Stimulated activated CD8-positive, alpha-beta memory T cell treated with anti-CD3 and anti-CD28 coated beads, Interleukin-15, amount 100 ng/mL, for 48 hours (primary cell): ENCODE measurements around the gene CFAP119.
"Not testable (repeated sequence)": the region's sequence is repeated elsewhere in the genome, so short reads cannot be mapped to it uniquely, and the experiment has no call there.

Experiments used
- DNase-seq, 2 donors: peaks; one replicate each; pipeline ENCODE4 v3.0.0-alpha.2; 2020; ENCODE audit warnings: low read depth in 2 of 2

The CFAP119 gene

GRCh38 chr16:30761928-30762902 is at the start of gene CFAP119, which contains the start of gene RNF40:
Gene CFAP119 (minus strand): TSS chr16:30762062. CDS start chr16:30761748, 314 bp downstream.
Gene RNF40 (plus strand): TSS chr16:30762322. CDS start chr16:30762546, 224 bp downstream.
- peak; percentile 89 for DNase-seq

DNA sequence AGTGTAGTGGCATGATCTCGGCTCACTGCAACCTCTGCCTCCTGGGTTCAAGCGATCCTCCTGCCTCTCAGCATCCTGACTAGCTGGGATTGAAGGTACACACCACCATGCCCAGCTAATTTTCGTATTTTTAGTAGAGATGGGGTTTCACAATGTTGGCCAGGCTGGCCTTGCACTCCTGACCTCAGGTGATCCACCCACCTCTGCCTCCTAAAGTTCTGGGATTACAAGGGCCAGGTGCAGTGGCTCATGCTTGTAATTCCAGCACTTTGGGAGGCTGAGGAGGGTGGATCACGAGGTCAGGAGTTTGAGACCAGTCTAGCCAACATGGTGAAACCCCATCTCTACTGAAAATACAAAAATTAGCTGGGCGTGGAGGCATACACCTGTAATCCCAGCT is 47.8 kb upstream of the CFAP119 start:
- not testable (repeated sequence) for DNase-seq

DNA sequence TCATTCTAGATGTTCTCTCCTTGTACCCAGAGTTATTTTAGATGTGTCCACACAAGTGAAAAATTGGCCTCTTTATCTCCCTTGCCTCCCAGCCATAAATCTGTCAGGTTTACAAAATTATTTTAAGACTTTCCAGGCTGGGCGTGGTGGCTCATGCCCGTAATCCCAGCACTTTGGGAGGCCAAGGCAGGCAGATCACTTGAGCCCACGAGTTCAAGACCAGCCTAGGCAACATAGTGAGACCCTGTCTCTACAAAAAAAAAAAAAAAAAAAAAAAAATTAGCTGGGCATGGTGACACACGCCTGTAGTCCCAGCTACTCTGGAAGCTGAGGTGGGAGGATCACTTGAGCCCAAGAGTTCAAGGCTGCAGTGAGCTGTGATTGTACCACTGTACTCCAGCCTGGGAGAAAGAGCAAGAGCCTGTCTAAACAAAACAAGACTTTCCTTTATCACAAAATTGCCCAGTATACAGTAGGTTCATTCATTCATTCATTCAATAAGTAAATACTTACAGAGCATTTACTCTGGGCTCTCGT is 47.1 kb upstream of the CFAP119 start:
- DNase-seq: not testable (repeated sequence)

DNA sequence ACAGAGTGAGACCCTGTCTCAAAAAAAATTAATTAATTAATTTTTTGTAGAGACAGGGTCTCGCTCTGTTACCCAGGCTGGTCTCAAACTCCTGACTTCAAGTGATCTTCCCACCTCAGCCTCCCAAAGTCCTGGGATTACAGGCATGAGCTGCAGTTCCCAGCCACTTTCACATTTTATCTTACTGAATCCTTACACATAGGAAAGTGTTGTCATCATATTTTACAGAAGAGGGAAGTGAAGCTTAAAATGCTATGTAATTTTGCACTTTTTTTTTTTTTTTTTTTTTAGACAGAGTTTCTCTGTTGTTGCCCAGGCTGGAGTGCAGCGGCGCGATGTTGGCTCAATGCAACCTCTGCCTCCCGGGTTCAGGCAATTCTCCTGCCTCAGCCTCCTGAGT is 46.3 kb upstream of the CFAP119 start:
- DNase-seq: no peak

GRCh38 chr16:30805370-30806169 is 43.7 kb upstream of the CFAP119 start:
- DNase-seq: no peak

- no peak for DNase-seq
Observed at GRCh38 chr16:30805056-30805369, 43.2 kb upstream of the CFAP119 start.

DNA sequence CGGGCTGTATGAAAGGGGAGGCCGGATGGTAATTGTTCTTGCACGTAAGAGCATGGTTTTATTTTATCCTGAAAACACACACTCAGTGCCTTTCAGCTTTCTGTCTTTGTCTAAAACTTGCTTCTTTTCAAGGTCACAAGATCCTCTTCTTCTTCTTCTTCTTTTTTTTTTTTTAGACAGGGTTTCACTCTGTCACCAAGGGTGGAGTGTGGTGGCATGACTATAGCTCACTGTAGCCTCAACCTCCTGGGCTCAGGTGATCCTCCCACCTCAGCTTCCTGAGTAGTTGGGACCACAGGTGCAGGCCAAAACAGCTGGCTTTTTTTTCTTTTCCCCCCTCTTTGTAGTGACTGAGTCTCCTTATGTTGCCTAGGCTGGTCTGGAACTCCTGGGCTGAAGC is 41.1 kb upstream of the CFAP119 start:
- DNase-seq: no peak

DNA sequence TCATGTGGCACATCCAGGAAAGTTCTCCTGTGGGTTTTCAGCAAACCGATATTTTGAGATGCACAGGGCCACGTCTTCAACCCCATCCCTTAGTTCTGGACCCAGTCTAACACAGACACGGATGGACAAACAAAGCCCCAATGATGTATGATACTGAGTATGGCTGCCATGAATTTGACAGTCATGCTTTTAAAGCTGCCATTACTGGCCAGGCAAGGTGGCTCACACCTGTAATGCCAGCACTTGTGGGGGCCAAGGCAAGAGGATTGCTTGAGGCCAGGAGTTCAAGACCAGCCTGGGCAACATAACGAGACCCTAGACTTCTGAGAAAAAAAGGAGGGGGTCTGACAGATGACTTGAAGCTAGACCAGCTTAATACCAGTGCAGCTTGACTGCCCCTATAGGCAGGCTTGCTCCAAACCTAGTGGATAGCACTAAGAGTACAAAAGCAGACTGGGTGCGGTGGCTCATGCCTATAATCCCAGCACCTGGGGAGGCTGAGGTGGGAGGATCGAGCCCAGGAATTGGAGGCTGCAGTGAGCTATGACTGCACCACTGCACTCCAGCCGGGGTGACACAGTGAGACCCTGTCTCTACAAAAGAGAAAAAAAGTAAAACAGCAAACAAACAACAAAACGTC is 35.9 kb upstream of the CFAP119 start:
- DNase-seq: no peak

- no peak for DNase-seq
Observed at GRCh38 chr16:30794634-30795033, 32.8 kb upstream of the CFAP119 start.

GRCh38 chr16:30793508-30794069 is 31.7 kb upstream of the CFAP119 start:
- no peak for DNase-seq

- DNase-seq: no peak
Observed at GRCh38 chr16:30787613-30788378, 25.9 kb upstream of the CFAP119 start.

DNA sequence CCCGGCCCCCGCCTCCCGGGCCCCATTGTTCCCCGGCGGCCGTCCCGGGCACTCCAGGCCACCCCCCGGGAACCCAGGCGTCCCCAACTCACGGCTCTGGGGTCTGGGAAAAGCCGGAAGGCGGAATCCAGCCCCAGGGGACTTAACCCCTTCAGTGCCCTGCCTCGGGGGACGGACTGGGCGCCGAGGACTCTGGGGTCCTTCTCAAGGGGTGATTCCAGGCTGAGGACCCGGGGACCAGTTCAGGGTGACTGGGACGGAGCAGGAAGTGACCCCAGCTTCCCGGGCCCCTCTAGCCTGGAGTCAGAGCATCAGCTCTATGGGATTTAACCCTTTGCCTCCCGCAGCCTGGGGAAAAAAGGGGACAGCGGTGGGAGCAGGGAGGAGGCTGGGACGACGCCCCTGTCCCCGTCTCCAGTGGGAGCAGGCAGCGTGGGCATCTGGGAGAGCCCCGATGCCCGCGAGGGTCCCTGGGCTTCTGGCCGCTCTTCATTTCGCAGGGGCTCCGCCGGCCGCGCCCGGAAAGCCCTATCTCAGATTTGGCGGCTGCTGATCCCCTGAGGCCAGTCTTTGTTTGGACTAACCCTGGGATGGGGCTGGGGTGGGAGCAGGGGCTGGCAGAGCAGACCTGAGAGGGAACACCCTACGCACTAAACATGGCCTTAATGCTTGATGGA is 25.2 kb upstream of the CFAP119 start, which contains the start of gene ZNF629:
Gene ZNF629 (minus strand): TSS at position 270 of the 677 bp plus-strand sequence. CDS start 2,723 bp downstream, outside the sequence.
- DNase-seq: no peak

- no peak for DNase-seq
Observed at GRCh38 chr16:30786115-30786935, 24.5 kb upstream of the CFAP119 start.

DNA sequence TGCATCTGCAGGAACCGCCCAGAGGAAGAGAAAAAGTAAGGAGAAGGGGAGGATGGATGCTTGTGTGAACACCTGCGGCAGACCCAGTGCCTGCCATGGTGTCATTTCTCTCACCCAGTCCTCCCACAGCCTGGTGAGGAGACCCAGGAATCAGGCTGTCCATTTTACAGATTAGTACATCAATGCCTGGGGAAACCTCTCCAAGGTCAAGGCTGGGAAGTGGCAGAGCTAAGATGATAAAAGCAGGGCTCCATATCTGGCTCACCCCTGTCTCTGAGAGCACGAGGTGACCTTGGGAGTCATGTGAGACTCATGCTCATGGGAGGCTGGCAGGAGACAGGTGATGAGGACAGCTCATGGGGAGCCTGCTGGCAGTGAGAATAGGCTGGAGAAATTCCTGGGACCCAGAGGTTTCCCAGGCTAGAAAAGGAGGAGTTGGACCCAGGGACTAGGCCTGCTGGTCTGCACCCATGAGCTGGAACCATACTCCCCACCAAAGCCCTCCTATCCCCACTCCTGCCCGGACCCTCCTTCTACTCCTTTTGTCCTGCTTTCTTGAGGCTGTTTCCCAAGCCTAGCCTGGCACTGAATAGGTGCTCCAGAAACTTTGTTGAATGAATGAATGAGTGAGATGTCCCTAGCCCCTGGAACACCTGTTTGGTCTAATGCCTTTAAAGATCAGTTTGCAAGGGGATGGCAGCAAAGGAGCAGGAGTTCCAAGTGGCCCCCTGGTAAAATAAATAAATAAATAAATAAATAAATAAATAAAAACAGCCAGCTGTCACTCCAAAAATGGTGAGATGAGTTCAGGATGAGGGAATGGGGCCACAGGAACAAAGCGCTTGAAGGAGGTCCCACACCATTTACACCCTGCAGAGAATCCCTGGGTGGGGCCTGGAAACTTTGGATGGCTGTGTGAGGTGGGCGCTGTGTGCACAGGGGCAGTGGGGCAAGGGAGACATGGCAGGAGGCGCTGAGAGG is 23.6 kb upstream of the CFAP119 start:
- DNase-seq: no peak

GRCh38 chr16:30784215-30784614 is 22.4 kb upstream of the CFAP119 start:
- no peak for DNase-seq

GRCh38 chr16:30783280-30784109 is 21.6 kb upstream of the CFAP119 start:
- no peak for DNase-seq
